GM04504 (cell line): ENCODE measurements around the gene DGKH.

Experiments used
- DNase-seq: peaks from one replicate; pipeline ENCODE4 v3.0.0-alpha.2; 2012; ENCODE audit warnings: low read depth

DGKH gene

GRCh38 chr13:42048342-42048683, at the start of gene DGKH:
TSS of gene DGKH (plus strand) at chr13:42048648. CDS start at chr13:42048774, 126 bp downstream.
- DNase-seq, result no peak

- DNase-seq, result no peak
Measured at GRCh38 chr13:42000846-42001245, 47.6 kb upstream of the DGKH start.

- DNase-seq, result peak; percentile 48
Measured at GRCh38 chr13:42001580-42001979, 46.9 kb upstream of the DGKH start.

GRCh38 chr13:42002066-42002465, 46.4 kb upstream of the DGKH start:
- no peak for DNase-seq

- DNase-seq, result no peak
Measured at GRCh38 chr13:42007844-42008243, 40.6 kb upstream of the DGKH start.

GRCh38 chr13:42009057-42009456, 39.4 kb upstream of the DGKH start:
- no peak for DNase-seq

GRCh38 chr13:42011601-42012350, 36.7 kb upstream of the DGKH start:
- no peak for DNase-seq

- no peak for DNase-seq
Measured at GRCh38 chr13:42014119-42014518, 34.3 kb upstream of the DGKH start.

- no peak for DNase-seq
Measured at GRCh38 chr13:42017264-42017663, 31.2 kb upstream of the DGKH start.

- no peak for DNase-seq
Measured at GRCh38 chr13:42021851-42022250, 26.6 kb upstream of the DGKH start.

- DNase-seq, result no peak
Measured at GRCh38 chr13:42022336-42022735, 26.1 kb upstream of the DGKH start.

- DNase-seq, result no peak
Measured at GRCh38 chr13:42022796-42023493, 25.5 kb upstream of the DGKH start.

GRCh38 chr13:42027286-42027685, 21.2 kb upstream of the DGKH start:
- no peak for DNase-seq

GRCh38 chr13:42028113-42028799, 20.2 kb upstream of the DGKH start:
- no peak for DNase-seq

GRCh38 chr13:42035905-42036521, 12.4 kb upstream of the DGKH start:
- DNase-seq, result no peak

GRCh38 chr13:42036711-42037110, 11.7 kb upstream of the DGKH start:
- no peak for DNase-seq

- DNase-seq, result peak; percentile 44
Measured at GRCh38 chr13:42038661-42039456, 9.6 kb upstream of the DGKH start.

GRCh38 chr13:42039457-42039945, 8.9 kb upstream of the DGKH start:
- no peak for DNase-seq

- DNase-seq, result peak; percentile 75
Measured at GRCh38 chr13:42039946-42040729, 8.3 kb upstream of the DGKH start.

- DNase-seq, result no peak
Measured at GRCh38 chr13:42040730-42041010, 7.8 kb upstream of the DGKH start.
